Gastrocnemius medialis (tissue), 4 donors: ENCODE data around the gene FNDC3B. TPM values are rescaled to one million over a fixed set of nuclear protein-coding genes. Genes with fewer than 3 reads are reported as not detected.

ENCODE experiments used
- ATAC-seq, 2 donors: fragments of 150-250 bp; one replicate each; pipeline ENCODE4 v1.9.1; 2016
- DNase-seq, 2 donors: peaks; one replicate each; pipeline ENCODE4 v3.0.0-alpha.2; 2019
- H3K27ac ChIP-seq, 4 donors: fragments of 200-600 bp; sonication (generic); 1 replicate in 1 of 4; 2 replicates in 3 of 4; pipeline ENCODE4 v1.5.1; 2016 to 2018; ENCODE audit warnings: mild to moderate bottlenecking in 2 of 4, moderate library complexity in 1 of 4
- H3K27me3 ChIP-seq, 3 donors: fragments of 200-600 bp; sonication (generic) in 2 of 3; 1 replicate in 1 of 3; 2 replicates in 2 of 3; pipeline versions ENCODE4 v1.5.1 to v1.6.0; 2016 to 2019; ENCODE audit warnings: mild to moderate bottlenecking in 1 of 3, moderate library complexity in 1 of 3
- H3K36me3 ChIP-seq, 2 donors: fragments of 200-600 bp; sonication (generic) in 1 of 2; one replicate each; pipeline ENCODE4 v1.5.1; 2017 to 2018
- H3K4me1 ChIP-seq, 2 donors: fragments of 200-600 bp; sonication (generic) in 1 of 2; one replicate each; pipeline ENCODE4 v1.5.1; 2016 to 2017; ENCODE audit warnings: mild to moderate bottlenecking in 2 of 2
- H3K4me3 ChIP-seq, 4 donors: fragments of 200-600 bp; sonication (generic) in 3 of 4; 1 replicate in 1 of 4; 2 replicates in 3 of 4; pipeline ENCODE4 v1.5.1; 2016 to 2019; ENCODE audit warnings: mild to moderate bottlenecking in 2 of 4
- H3K9me3 ChIP-seq, 3 donors: fragments of 200-600 bp; sonication (generic) in 2 of 3; 1 replicate in 1 of 3; 2 replicates in 2 of 3; pipeline ENCODE4 v1.5.1; 2016 to 2019
- CTCF ChIP-seq, 5 experiments: fragments of 450-650 bp in 3 of 5; fragments of 200-600 bp in 2 of 5; sonication (generic) in 2 of 5; IDR thresholded peaks in 4 of 5; conservative IDR thresholded peaks in 1 of 5; 1 replicate in 4 of 5; 2 replicates in 1 of 5; pipeline ENCODE4 v1.5.1; 2016 to 2019; ENCODE audit warnings: antibody characterized with exemption in 5 of 5, mild to moderate bottlenecking in 3 of 5, moderate library complexity in 3 of 5
- POLR2A ChIP-seq, 2 donors: fragments of 450-650 bp; IDR thresholded peaks; one replicate each; pipeline ENCODE4 v1.6.1; 2017; ENCODE audit warnings: antibody characterized with exemption in 2 of 2, mild to moderate bottlenecking in 2 of 2, moderate library complexity in 2 of 2
- in situ Hi-C, 4 donors: fragments of 200-750 bp; cut with MboI; loops; one replicate each; pipeline versions ENCODE4 v1.15.0 to v1.8.0; 2017; ENCODE audit warnings: low sequenced_read_pairs in 4 of 4
- intact Hi-C: fragments of 100-400 bp; cut with DNase I; formaldehyde crosslinking; loops from one replicate; pipeline ENCODE4 v1.15.1; 2023; ENCODE audit warnings: low total_unique reads
- total RNA-seq, 4 donors: library from RNA; depleted of rRNA; stranded (reverse); fragments of >200 nt; gene quantifications; one replicate each; pipeline versions ENCODE4 v1.1.0 to v1.2.3, GENCODE V29; 2016

Gene FNDC3B
- total RNA-seq, 4 donors from 2014 or later, result 42.5 to 110 (median 74.2) TPM

- DNase-seq (no peak), ATAC-seq (no peak)
- in situ Hi-C loops, result no loop called here
- TF ChIP-seq POLR2A (IDR thresholded peaks at IDR 0.05) (no peak), CTCF (IDR thresholded peaks at IDR 0.05 in 4 of 5, conservative IDR thresholded peaks at IDR 0.05 in 1 of 5) (no peak)
- Histone ChIP-seq H3K36me3 (no peaks in the 10 kb centered on the region), H3K27me3 (no peaks in the 10 kb centered on the region), H3K4me1 (peaks cover 81 to 85% of the 10 kb centered on the region in 2 donors), H3K27ac (peak overlapping the region in 2 of 4 donors; percentile 13 to 38), H3K4me3 (no peak overlapping the region), H3K9me3 (no peaks in the 10 kb centered on the region)
- intact Hi-C loops, result no loop called here
Observed at GRCh38 chr3:172071780-172072330, 32.5 kb downstream of the FNDC3B start.

- in situ Hi-C loops, result no loop called here
- no peak for ATAC-seq
- H3K9me3 ChIP-seq, result no peaks in the 10 kb centered on the region
Observed at GRCh38 chr3:172072543-172072942, 33.2 kb downstream of the FNDC3B start.

GRCh38 chr3:172073262-172073915 lies 34.0 kb downstream of the FNDC3B start:
- no peak for TF ChIP-seq POLR2A (IDR thresholded peaks at IDR 0.05)
- no peak for TF ChIP-seq CTCF (IDR thresholded peaks at IDR 0.05 in 4 of 5, conservative IDR thresholded peaks at IDR 0.05 in 1 of 5)
- in situ Hi-C loops, result no loop called here
- no peak for ATAC-seq
- Histone ChIP-seq H3K4me3 (no peak overlapping the region), H3K27ac (peak overlapping the region in 2 of 4 donors; percentile 63 to 64), H3K36me3 (no peaks in the 10 kb centered on the region), H3K4me1 (peaks cover 67 to 76% of the 10 kb centered on the region in 2 donors), H3K9me3 (no peaks in the 10 kb centered on the region), H3K27me3 (no peaks in the 10 kb centered on the region)
- intact Hi-C loops, result no loop called here
- no peak for DNase-seq

More at GRCh38 chr3:172072543-172072942, 33.2 kb downstream of the FNDC3B start:
- no peak for DNase-seq
- no peak overlapping the region for H3K4me3 ChIP-seq
- no peaks in the 10 kb centered on the region for H3K36me3 ChIP-seq
- TF ChIP-seq CTCF (IDR thresholded peaks at IDR 0.05 in 4 of 5, conservative IDR thresholded peaks at IDR 0.05 in 1 of 5), result no peak
- TF ChIP-seq POLR2A (IDR thresholded peaks at IDR 0.05), result no peak
- intact Hi-C loops, result no loop called here
- peaks cover 74 to 80% of the 10 kb centered on the region in 2 donors for H3K4me1 ChIP-seq
- no peak overlapping the region for H3K27ac ChIP-seq
- H3K27me3 ChIP-seq, result no peaks in the 10 kb centered on the region

- Histone ChIP-seq H3K27me3 (no peaks in the 10 kb centered on the region), H3K9me3 (no peaks in the 10 kb centered on the region), H3K36me3 (no peaks in the 10 kb centered on the region), H3K27ac (peak overlapping the region; percentile 54 to 64 (median 62)), H3K4me1 (peaks cover 61 to 75% of the 10 kb centered on the region in 2 donors), H3K4me3 (peak overlapping the region in 1 of 4 donors; percentile 27)
- DNase-seq (no peak), ATAC-seq (no peak)
- intact Hi-C loops, result loop anchor here (2.0 kb wide), 1 partner anchor 33 kb away; no protein-coding TSS in a partner anchor
- in situ Hi-C loops, result no loop called here
- no peak for TF ChIP-seq CTCF (IDR thresholded peaks at IDR 0.05 in 4 of 5, conservative IDR thresholded peaks at IDR 0.05 in 1 of 5)
- TF ChIP-seq POLR2A (IDR thresholded peaks at IDR 0.05), result no peak
Observed at GRCh38 chr3:172074032-172074431, 34.7 kb downstream of the FNDC3B start.
